GM06990 (cell line): ENCODE results near the gene LUC7L.

Source experiments
- DNase-seq: peaks from one replicate; pipeline ENCODE4 v3.0.0-alpha.2; 2011; ENCODE audit not compliant: insufficient read length; ENCODE audit errors: extremely low read depth
- H3K27me3 ChIP-seq: replicated peaks from 2 replicates; pipeline ENCODE4 v1.6.0; 2011; ENCODE audit warnings: low read length; ENCODE audit not compliant: control insufficient read depth, insufficient read depth
- H3K36me3 ChIP-seq: 2 replicates; pipeline ENCODE4 v1.5.1; 2011; ENCODE audit warnings: low read length; ENCODE audit not compliant: control insufficient read depth, insufficient read depth
- H3K4me3 ChIP-seq: replicated peaks from 2 replicates; pipeline ENCODE4 v1.5.1; 2011; ENCODE audit warnings: low read depth, mild to moderate bottlenecking, control low read depth, low read length
- TF ChIP-seq, protein P1 (sequence below): IDR thresholded peaks from 2 replicates; pipeline ENCODE4 v1.5.1; 2011; ENCODE audit warnings: low read length, control low read depth, mild to moderate bottlenecking, inconsistent platforms; ENCODE audit not compliant: insufficient read depth, poor library complexity, severe bottlenecking

The LUC7L gene

DNA sequence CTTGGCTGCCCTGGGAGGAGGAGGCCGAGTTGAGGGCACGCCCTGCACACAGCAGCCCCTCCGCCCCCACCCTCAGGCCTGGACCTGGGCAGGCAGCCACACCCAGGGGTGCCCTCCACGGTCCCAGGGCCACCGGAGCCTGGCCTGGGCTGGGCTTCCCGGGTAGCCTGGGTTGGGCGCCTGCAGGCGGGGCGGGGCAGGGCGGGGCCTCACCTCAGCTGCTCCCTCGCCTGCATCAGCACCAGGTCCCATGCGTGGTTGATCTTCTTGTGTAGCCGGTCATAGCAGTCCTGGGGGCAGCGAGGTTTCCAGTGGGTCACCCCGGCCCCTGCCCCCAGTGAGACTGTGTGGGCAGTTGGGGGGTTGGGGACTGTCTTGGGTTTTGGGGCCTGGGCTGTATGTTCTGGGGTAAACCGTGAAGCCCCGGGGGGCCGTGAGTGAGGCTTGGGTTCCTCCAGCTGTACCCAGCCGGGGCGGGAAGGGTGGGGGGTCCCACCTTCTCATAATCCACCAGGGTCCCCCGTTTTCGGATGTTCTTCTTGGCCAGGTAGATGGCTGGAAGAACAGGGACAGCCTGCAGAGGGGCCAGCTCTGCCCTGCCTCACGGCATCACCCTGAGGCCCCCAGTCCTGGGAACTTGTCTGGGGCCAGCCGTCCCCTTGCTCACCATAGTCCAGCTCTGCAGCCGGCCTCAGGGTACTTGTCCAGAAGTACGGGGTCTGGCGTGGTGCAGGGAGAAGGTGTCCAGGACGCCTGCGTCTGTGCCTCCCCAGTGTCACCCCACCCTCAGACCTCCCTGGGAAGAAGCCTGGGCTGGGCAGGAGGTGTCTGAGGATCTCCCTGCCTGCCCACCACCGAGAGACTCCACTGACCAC lies 44.5 kb upstream of the LUC7L start:
- TF ChIP-seq, protein P1, sequence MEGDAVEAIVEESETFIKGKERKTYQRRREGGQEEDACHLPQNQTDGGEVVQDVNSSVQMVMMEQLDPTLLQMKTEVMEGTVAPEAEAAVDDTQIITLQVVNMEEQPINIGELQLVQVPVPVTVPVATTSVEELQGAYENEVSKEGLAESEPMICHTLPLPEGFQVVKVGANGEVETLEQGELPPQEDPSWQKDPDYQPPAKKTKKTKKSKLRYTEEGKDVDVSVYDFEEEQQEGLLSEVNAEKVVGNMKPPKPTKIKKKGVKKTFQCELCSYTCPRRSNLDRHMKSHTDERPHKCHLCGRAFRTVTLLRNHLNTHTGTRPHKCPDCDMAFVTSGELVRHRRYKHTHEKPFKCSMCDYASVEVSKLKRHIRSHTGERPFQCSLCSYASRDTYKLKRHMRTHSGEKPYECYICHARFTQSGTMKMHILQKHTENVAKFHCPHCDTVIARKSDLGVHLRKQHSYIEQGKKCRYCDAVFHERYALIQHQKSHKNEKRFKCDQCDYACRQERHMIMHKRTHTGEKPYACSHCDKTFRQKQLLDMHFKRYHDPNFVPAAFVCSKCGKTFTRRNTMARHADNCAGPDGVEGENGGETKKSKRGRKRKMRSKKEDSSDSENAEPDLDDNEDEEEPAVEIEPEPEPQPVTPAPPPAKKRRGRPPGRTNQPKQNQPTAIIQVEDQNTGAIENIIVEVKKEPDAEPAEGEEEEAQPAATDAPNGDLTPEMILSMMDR: no peak
- no peaks in the 10 kb centered on the region for H3K36me3 ChIP-seq
- no peak overlapping the region for H3K4me3 ChIP-seq
- no peaks in the 10 kb centered on the region; the same call in 1 of the 2 replicates for H3K27me3 ChIP-seq
- DNase-seq: no peak

DNA sequence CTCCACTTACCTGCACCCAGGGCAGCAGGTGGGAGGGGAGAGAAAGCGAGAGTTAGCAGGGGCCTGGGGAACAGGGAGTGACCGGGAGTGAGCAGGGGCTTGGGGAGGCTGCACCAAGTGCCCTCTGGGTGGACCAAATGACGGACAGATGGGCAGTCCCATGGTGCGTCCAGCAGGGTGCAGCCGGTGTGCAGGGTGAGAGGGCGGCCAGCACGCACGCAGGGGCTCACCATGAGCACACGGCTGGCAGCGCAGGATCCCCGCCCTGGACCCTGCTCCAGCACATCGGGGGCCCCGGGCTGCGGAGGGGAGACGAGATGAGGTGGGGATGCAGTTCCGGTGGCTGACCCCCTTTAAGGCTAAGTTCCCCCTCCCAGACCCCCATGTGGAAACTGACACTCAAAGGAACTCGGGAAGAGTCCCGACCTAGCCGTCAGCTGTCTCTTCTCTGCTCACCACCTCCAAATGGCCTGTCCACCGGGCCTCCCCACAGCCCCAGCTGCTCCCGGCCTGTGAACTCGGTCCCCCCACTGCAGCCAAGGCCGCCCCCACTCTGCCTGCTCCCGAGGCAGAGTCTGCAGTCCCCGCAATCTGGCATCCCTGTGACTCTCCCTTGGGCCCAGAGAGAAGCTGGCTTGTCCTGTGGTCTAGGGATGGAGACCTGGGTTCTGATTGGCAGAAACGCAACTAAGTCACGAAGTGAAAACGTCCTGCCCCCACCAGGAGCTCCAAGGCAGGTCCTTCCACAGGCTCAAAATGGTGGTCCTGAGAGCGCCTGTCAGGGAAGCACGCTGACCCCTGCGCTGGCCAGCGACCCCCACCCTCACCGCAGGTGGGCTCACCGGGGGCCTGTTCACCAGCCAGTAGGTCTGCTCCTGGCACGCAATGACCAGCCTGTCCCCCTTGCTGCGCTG lies 43.6 kb upstream of the LUC7L start:
- TF ChIP-seq, protein P1: no peak
- Histone ChIP-seq H3K27me3 (no peaks in the 10 kb centered on the region; the same call in 1 of the 2 replicates), H3K4me3 (no peak overlapping the region), H3K36me3 (no peaks in the 10 kb centered on the region)
- no peak for DNase-seq

DNA sequence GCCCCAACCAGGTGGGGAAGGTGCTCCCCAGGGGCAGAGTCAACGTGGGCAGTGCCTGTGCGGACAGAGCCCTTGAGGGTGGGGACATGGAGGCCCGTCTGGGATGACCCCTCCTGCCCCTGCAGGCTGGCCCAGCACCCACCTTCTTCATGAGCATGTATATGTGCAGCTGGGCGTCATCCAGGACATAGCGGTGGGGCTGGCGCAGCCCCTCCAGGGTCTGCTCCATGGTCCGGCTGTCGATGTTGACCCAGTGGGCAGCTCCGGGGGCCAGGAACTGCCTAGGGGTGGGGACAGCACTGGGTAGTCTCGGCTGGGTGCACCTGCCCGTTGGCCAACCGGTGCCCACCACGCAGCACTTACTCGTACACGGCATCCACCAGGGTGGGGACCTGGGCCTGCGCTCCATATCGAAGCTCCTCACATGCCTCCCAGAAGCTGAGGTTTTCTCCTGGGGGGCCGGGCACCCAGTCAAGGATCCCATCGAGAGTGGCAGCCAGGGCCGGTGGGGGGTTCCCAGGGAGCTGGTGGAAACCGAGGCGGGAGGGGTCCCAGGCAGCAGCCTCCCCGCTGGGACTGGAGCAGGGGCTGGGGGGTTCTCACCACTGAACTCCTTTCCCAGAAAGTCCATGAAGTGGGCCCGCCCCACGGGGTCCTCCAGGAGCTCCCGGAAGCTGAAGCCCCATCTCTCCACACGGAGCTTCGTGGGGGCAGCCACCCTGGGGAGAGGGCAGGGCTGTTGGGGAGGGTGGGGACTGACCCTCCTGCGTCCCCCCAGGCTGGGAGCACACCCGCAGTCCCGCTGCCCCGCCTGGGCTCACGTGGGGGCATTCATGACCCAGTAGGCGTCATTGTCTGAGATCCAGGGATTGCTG lies 41.4 kb upstream of the LUC7L start:
- TF ChIP-seq, protein P1: no peak

DNA sequence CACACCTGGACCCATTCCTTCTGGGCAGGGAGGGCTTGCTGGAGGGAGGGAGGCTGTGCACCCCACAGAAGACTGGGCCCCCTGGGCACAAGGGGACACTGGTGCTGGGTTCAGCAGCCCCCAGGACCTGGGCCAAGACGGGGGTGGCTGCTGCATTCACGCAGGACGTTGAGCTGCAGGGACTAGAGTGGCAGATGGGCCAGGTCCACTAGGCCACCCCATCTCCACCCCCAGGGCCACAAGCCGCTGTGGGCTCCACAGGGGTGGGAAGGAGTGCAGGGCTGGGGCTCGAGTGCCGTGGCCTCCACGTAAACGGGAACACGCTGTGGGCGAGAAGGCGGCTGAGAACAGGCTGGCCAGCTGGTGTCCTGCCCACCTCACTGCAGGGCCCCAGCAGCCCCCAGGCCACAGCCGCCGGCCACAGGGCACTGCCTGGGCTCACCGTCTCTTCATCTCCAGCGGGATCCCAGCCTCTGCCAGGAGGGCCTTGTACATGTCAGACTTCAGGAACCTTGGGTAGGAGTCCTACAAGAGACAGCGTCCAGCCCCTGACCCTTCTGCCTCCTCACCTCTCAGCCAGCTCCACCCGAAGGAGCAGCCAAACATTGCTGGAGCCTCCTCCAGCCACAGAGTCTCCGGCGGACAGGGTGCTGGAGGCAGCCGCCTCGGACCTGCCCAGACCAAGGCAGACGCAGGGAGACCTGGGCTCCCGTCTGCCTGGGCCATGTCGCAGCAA lies 40.0 kb upstream of the LUC7L start:
- Histone ChIP-seq H3K27me3 (no peaks in the 10 kb centered on the region; the same call in 1 of the 2 replicates), H3K4me3 (no peak overlapping the region), H3K36me3 (peaks cover 5% of the 10 kb centered on the region)
- TF ChIP-seq, protein P1: no peak
- peak; percentile 9 for DNase-seq

More for the DNA sequence above, 41.4 kb upstream of the LUC7L start:
- no peaks in the 10 kb centered on the region for H3K36me3 ChIP-seq
- no peaks in the 10 kb centered on the region; the same call in 1 of the 2 replicates for H3K27me3 ChIP-seq
- H3K4me3 ChIP-seq: no peak overlapping the region
- peak; percentile 6 for DNase-seq
